Nephron progenitor cell (in vitro differentiated cells): ENCODE results near the gene RPRD1B.

Experiments used
- DNase-seq: peaks from one replicate; pipeline ENCODE4 v3.0.0; 2021
- H3K27ac Mint-ChIP-seq: 2 replicates; pipeline ENCODE4 v1.8.0; 2021; ENCODE audit warnings: mild to moderate bottlenecking, moderate library complexity, mixed read lengths
- H3K27me3 Mint-ChIP-seq: 2 replicates; pipeline ENCODE4 v1.8.0; 2021; ENCODE audit warnings: mild to moderate bottlenecking, low read depth, mixed read lengths; ENCODE audit not compliant: poor library complexity
- H3K36me3 Mint-ChIP-seq: 2 replicates; pipeline ENCODE4 v1.8.0; 2021; ENCODE audit warnings: low read depth, mixed read lengths
- H3K4me1 Mint-ChIP-seq: 2 replicates; pipeline ENCODE4 v1.8.0; 2021; ENCODE audit warnings: mixed read lengths
- H3K4me3 Mint-ChIP-seq: 2 replicates; pipeline ENCODE4 v1.8.0; 2021; ENCODE audit warnings: mild to moderate bottlenecking, moderate library complexity, mixed read lengths
- H3K9me3 Mint-ChIP-seq: 2 replicates; pipeline ENCODE4 v1.8.0; 2021; ENCODE audit warnings: mild to moderate bottlenecking, moderate library complexity, mixed read lengths
- CTCF ChIP-seq: fragments of 200-600 bp; sonication (generic); IDR thresholded peaks from 2 replicates; pipeline ENCODE4 v1.5.0; 2021; ENCODE audit warnings: antibody characterized with exemption

Gene RPRD1B

GRCh38 chr20:38076548-38076947 is 43.0 kb downstream of the RPRD1B start:
- DNase-seq: no peak
- no peak for TF ChIP-seq CTCF
- no peaks in the 10 kb centered on the region for H3K27me3 Mint-ChIP-seq

GRCh38 chr20:38078084-38078483 is 44.5 kb downstream of the RPRD1B start:
- TF ChIP-seq CTCF: no peak
- Mint-ChIP-seq H3K9me3 (peaks cover 45% of the 10 kb centered on the region), H3K36me3 (peaks cover 63% of the 10 kb centered on the region), H3K4me1 (peaks cover 44% of the 10 kb centered on the region), H3K27me3 (no peaks in the 10 kb centered on the region), H3K27ac (no peak overlapping the region), H3K4me3 (no peak overlapping the region)
- DNase-seq: no peak

More at GRCh38 chr20:38076548-38076947, 43.0 kb downstream of the RPRD1B start:
- H3K4me1 Mint-ChIP-seq: peaks cover 48% of the 10 kb centered on the region
- H3K27ac Mint-ChIP-seq: no peak overlapping the region
- H3K36me3 Mint-ChIP-seq: peaks cover 58% of the 10 kb centered on the region
- no peak overlapping the region for H3K4me3 Mint-ChIP-seq
- peaks cover 36% of the 10 kb centered on the region for H3K9me3 Mint-ChIP-seq

- DNase-seq: no peak
- TF ChIP-seq CTCF: no peak
- no peak overlapping the region for H3K4me3 Mint-ChIP-seq
- peaks cover 45% of the 10 kb centered on the region for H3K4me1 Mint-ChIP-seq
- H3K9me3 Mint-ChIP-seq: peaks cover 45% of the 10 kb centered on the region
- peaks cover 70% of the 10 kb centered on the region for H3K36me3 Mint-ChIP-seq
- H3K27ac Mint-ChIP-seq: no peak overlapping the region
- H3K27me3 Mint-ChIP-seq: no peaks in the 10 kb centered on the region
Measured at GRCh38 chr20:38079353-38079752, 45.8 kb downstream of the RPRD1B start.

GRCh38 chr20:38081575-38081974 is 48.0 kb downstream of the RPRD1B start:
- no peak for TF ChIP-seq CTCF
- Mint-ChIP-seq H3K36me3 (peaks cover 85% of the 10 kb centered on the region), H3K9me3 (peaks cover 45% of the 10 kb centered on the region), H3K4me3 (no peak overlapping the region), H3K4me1 (peaks cover 41% of the 10 kb centered on the region), H3K27ac (no peak overlapping the region), H3K27me3 (no peaks in the 10 kb centered on the region)
- no peak for DNase-seq

- H3K9me3 Mint-ChIP-seq: peaks cover 45% of the 10 kb centered on the region
- no peak overlapping the region for H3K4me3 Mint-ChIP-seq
- H3K36me3 Mint-ChIP-seq: peaks cover 90% of the 10 kb centered on the region
- DNase-seq: no peak
- H3K4me1 Mint-ChIP-seq: peaks cover 34% of the 10 kb centered on the region
- H3K27me3 Mint-ChIP-seq: no peaks in the 10 kb centered on the region
- TF ChIP-seq CTCF: no peak
- H3K27ac Mint-ChIP-seq: no peak overlapping the region
Measured at GRCh38 chr20:38082894-38083293, 49.3 kb downstream of the RPRD1B start.

DNA sequence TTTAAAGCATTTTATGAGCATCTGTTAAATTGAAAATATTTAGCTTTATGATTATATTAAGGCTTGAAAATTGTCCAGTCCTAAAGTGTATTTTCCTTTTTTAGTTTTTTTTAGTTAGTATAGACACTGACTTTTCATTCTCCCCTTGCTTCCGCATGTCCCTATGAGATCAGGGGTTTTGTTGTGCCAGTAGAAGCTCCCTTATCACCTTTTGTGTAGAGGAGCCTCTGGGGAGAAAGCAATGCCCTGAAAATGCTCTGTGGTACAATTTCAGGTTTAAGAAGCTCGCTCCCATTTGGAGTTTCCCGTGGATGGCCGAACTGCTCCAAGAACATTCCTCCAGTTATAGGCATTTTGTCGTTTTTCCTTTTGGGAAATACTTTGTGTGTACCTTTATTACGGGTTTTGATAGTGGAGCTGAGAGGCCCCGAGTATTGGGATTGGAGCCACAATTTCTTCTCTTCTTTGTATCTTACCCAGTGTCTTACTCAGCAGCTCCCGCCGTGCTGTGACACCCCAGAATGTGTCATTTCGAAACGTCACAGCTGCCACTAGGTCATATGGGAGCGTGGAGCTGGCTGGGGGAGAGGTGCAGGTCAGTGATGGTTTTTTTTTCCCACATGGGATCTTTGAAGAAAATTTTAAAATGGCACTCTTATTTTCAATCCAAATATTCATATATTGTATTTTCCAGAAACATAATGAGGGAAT is 49.9 kb downstream of the RPRD1B start:
- Mint-ChIP-seq H3K4me1 (peaks cover 30% of the 10 kb centered on the region), H3K27ac (peak overlapping the region; percentile 90), H3K4me3 (no peak overlapping the region), H3K27me3 (no peaks in the 10 kb centered on the region), H3K9me3 (peaks cover 45% of the 10 kb centered on the region), H3K36me3 (peaks cover 90% of the 10 kb centered on the region)
- DNase-seq: no peak
- TF ChIP-seq CTCF: no peak
